CD4-positive, CD25-positive, alpha-beta regulatory T cell (primary cell): Measurements from ENCODE around the gene ACHE. TPM values are rescaled to one million over a fixed set of nuclear protein-coding genes. Genes with fewer than 3 reads are reported as not detected.
"Not testable (repeated sequence)": the region's sequence is repeated elsewhere in the genome, so short reads cannot be mapped to it uniquely, and the experiment has no call there.

Source experiments
- ATAC-seq, 2 donors: fragments of 150-1000 bp; cut with Tn5 transposase; one replicate each; pipeline ENCODE4 v1.10.0; 2021; ENCODE audit warnings: low read depth in 2 of 2, moderate number of reproducible peaks in 2 of 2, moderate library complexity in 1 of 2
- DNase-seq, 3 donors: peaks; one replicate each; pipeline versions ENCODE4 v3.0.0 to v3.0.0-alpha.2; 2012 to 2022; ENCODE audit warnings: mixed read lengths in 1 of 3
- H3K27ac ChIP-seq: one replicate; pipeline ENCODE4 v1.7.0; 2013; ENCODE audit warnings: mild to moderate bottlenecking, low read length; ENCODE audit not compliant: insufficient read depth, poor library complexity, severe bottlenecking
- H3K27me3 ChIP-seq: one replicate; pipeline ENCODE4 v1.7.0; 2013; ENCODE audit warnings: low read length; ENCODE audit not compliant: control insufficient read depth, insufficient read depth
- H3K36me3 ChIP-seq: one replicate; pipeline ENCODE4 v1.7.0; 2013; ENCODE audit warnings: mild to moderate bottlenecking, low read length, moderate library complexity; ENCODE audit not compliant: control insufficient read depth, insufficient read depth
- H3K4me1 ChIP-seq: 2 replicates; pipeline ENCODE4 v1.7.0; 2013; ENCODE audit warnings: mild to moderate bottlenecking, low read length; ENCODE audit not compliant: insufficient read depth, control insufficient read depth, poor library complexity, severe bottlenecking
- H3K4me3 ChIP-seq: one replicate; pipeline ENCODE4 v1.7.0; 2013; ENCODE audit warnings: low read depth, mild to moderate bottlenecking, low read length, moderate library complexity
- H3K9me3 ChIP-seq, 2 experiments: 1 replicate in 1 of 2; 2 replicates in 1 of 2; pipeline ENCODE4 v1.7.0; 2013; ENCODE audit warnings: low read length in 2 of 2, mild to moderate bottlenecking in 1 of 2, moderate library complexity in 1 of 2; ENCODE audit not compliant: control insufficient read depth in 2 of 2
- H3K27ac Mint-ChIP-seq, 3 donors: one replicate each; pipeline ENCODE4 v1.8.0; 2020 to 2022; ENCODE audit warnings: mild to moderate bottlenecking in 3 of 3, mixed read lengths in 3 of 3, moderate library complexity in 2 of 3
- H3K27me3 Mint-ChIP-seq: one replicate; pipeline ENCODE4 v1.8.0; 2022; ENCODE audit warnings: mild to moderate bottlenecking, mixed read lengths
- H3K36me3 Mint-ChIP-seq: one replicate; pipeline ENCODE4 v1.8.0; 2020; ENCODE audit warnings: mixed read lengths
- H3K4me1 Mint-ChIP-seq, 4 donors: one replicate each; pipeline ENCODE4 v1.8.0; 2020 to 2022; ENCODE audit warnings: mixed read lengths in 4 of 4, mild to moderate bottlenecking in 1 of 4
- H3K4me3 Mint-ChIP-seq, 4 donors: one replicate each; pipeline ENCODE4 v1.8.0; 2020 to 2022; ENCODE audit warnings: mild to moderate bottlenecking in 4 of 4, mixed read lengths in 4 of 4, moderate library complexity in 3 of 4
- H3K9me3 Mint-ChIP-seq, 7 donors: one replicate each; pipeline ENCODE4 v1.8.0; 2020 to 2022; ENCODE audit warnings: mixed read lengths in 7 of 7, mild to moderate bottlenecking in 3 of 7, moderate library complexity in 2 of 7
- polyA plus RNA-seq, 4 donors: library from polyadenylated mRNA; unstranded; fragments of 300-500 nt; fragmentation: Illumina TruSeq; gene quantifications; one replicate each; pipeline ENCODE4 v1.2.3, GENCODE V29; 2021
- total RNA-seq: library from RNA; stranded (reverse); gene quantifications from one replicate; pipeline ENCODE4 v1.2.3, GENCODE V29; 2022

The ACHE gene
- total and polyA plus RNA-seq, 5 donors from 2014 or later = 0.20 TPM; not detected in 4

DNA sequence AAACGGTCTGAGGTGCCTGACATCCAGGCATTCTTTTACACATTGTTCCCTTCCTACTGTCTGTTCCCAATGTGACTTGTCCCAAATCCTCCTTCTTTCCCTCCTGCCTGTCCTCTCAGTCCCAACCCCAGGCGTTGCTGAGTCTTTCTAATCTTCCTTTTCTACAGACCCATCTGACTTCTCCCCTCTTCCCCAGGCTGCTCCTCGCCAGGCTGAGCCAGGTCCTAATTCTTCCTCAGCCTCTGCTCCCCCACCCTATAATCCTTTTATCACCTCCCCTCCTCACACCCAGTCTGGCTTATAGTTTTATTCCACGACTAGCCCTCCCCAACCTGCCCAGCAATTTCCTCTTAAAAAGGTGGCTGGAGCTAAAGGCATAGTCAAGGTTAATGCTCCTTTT, 27.9 kb upstream of the ACHE start:
- not testable (repeated sequence) for H3K27ac ChIP-seq, H3K9me3 Mint-ChIP-seq, H3K4me3 Mint-ChIP-seq, DNase-seq, ATAC-seq, H3K27ac Mint-ChIP-seq, H3K4me3 ChIP-seq, H3K36me3 Mint-ChIP-seq, H3K4me1 ChIP-seq, H3K36me3 ChIP-seq, H3K9me3 ChIP-seq, H3K27me3 ChIP-seq, H3K4me1 Mint-ChIP-seq
- H3K27me3 Mint-ChIP-seq = peaks cover 11% of the 10 kb centered on the region

DNA sequence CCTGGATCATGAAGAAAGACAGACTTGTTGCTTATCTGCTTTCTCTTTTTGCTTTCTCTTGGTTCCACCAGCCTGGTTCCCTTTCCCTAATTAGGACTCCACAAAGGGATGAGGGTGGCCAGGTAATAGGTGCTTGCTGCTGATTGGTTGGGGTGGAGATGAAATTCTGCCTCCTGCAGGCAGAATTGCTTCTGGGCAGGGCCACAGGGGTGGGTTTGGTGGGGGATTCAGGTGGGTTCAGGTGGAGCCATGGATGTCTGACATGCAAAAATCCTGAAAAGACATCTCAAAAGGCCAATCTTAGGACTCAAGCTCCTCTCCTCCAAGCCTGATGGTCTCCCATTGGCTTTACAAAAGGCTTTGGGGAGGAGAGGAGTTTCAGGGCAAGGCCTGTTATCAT, 25.4 kb upstream of the ACHE start:
- Mint-ChIP-seq H3K9me3 (no peaks in the 10 kb centered on the region), H3K4me3 (no peak overlapping the region), H3K36me3 (no peaks in the 10 kb centered on the region), H3K4me1 (peaks cover 0 to 3% (median 0%) of the 10 kb centered on the region in 4 donors), H3K27ac (no peak overlapping the region), H3K27me3 (peaks cover 15% of the 10 kb centered on the region)
- ATAC-seq (no peak), DNase-seq (no peak)
- no peaks in the 10 kb centered on the region for H3K36me3 ChIP-seq
- no peaks in the 10 kb centered on the region for H3K4me1 ChIP-seq
- H3K27ac ChIP-seq = no peak overlapping the region
- no peaks in the 10 kb centered on the region for H3K27me3 ChIP-seq
- H3K4me3 ChIP-seq = no peak overlapping the region
- H3K9me3 ChIP-seq = no peaks in the 10 kb centered on the region

DNA sequence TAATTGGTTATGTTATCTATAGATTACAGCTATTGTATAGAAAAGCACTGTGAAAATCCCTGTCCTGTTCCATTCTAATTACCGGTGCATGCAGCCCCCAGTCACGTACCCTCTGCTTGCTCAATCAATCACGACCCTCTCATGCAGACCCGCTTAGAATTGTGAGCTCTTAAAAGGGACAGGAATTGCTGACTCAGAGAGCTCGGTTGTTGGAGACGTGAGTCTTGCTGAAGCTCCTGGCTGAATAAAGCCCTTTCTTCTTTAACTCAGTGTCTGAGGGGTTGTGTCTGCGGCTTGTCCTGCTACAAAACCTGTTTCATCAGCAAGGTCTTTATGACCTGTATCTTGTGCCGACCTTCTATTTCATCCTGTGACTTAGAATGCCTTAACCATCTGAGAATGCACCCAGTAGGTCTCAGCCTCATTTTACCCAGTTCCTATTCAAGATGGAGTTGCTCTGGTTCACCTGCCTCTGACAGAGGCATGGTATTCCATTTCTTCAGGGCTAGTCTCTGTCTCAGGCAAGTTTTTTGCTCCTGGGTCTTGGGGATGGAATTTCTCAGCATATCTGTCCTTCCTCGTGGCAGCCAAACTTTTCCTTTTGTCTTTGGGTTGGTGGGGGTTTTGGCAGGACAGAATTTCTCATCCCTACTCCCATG, 24.2 kb upstream of the ACHE start:
- not testable (repeated sequence) for H3K36me3 ChIP-seq, H3K9me3 Mint-ChIP-seq, H3K4me3 Mint-ChIP-seq

DNA sequence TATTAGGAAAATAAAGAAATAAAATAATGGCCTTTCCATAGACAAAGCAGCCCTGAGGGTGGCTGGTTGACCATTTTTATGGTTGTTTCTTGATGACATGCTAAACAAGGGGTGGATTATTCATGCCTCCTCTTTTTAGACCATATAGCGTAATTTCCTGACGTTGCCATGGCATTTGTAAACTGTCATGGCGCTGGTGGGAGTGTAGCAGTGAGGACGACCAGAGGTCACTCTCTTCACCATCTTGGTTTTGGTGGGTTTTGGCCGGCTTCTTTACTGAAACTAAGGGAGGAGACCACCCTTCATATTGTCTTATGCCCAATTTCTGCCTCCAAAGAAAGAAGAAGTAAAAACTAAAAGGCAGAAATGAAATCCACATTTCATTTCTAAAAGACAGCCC, 23.6 kb upstream of the ACHE start:
- not testable (repeated sequence) for H3K9me3 ChIP-seq, H3K4me3 Mint-ChIP-seq, H3K4me3 ChIP-seq, H3K36me3 ChIP-seq, ATAC-seq, DNase-seq, H3K4me1 ChIP-seq, H3K9me3 Mint-ChIP-seq, H3K27me3 ChIP-seq, H3K4me1 Mint-ChIP-seq, H3K36me3 Mint-ChIP-seq, H3K27ac ChIP-seq, H3K27ac Mint-ChIP-seq
- peaks cover 25% of the 10 kb centered on the region for H3K27me3 Mint-ChIP-seq

More for the DNA sequence above, 24.2 kb upstream of the ACHE start:
- not testable (repeated sequence) for ATAC-seq, H3K4me3 ChIP-seq, H3K4me1 Mint-ChIP-seq, H3K27ac Mint-ChIP-seq, H3K27ac ChIP-seq, DNase-seq, H3K4me1 ChIP-seq, H3K27me3 ChIP-seq, H3K9me3 ChIP-seq, H3K36me3 Mint-ChIP-seq
- H3K27me3 Mint-ChIP-seq = peaks cover 23% of the 10 kb centered on the region

DNA sequence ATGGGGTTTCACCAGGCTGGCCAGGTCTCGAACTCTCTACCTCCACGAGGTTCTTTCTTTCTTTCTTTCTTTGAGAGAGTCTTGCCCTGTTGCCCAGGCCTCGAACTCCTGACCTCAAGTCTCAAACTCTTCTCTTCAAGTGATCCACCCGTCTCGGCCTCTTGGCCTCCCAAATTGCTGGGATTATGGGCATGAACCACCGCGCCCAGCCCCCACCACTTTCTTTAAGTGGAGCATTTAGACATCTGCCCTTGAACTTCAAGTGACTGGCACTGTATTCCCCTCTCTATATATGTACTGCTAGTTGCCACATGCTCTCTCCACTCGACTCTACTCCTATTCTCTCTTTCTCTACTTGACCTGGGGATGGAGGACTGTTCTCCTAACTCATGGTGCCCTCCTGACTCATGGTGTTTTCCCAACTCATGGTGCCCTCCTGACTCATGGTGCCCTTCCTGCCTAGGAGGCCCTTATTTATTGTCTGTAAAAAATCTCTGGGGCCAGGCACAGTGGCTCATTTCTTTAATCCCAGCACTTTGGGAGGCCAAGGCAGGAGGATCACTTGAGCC, 19.3 kb upstream of the ACHE start:
- H3K4me3 Mint-ChIP-seq = no peak overlapping the region
- no peak overlapping the region for H3K27ac Mint-ChIP-seq
- H3K27me3 Mint-ChIP-seq = peaks cover 31% of the 10 kb centered on the region
- ATAC-seq (no peak), DNase-seq (no peak)
- no peak overlapping the region for H3K4me3 ChIP-seq
- peaks cover 0 to 5% (median 0%) of the 10 kb centered on the region in 4 donors for H3K4me1 Mint-ChIP-seq
- H3K36me3 ChIP-seq = no peaks in the 10 kb centered on the region
- no peak overlapping the region for H3K27ac ChIP-seq
- H3K9me3 ChIP-seq = no peaks in the 10 kb centered on the region
- no peaks in the 10 kb centered on the region for H3K27me3 ChIP-seq
- no peaks in the 10 kb centered on the region for H3K4me1 ChIP-seq
- H3K9me3 Mint-ChIP-seq = peaks cover 0 to 2% (median 0%) of the 10 kb centered on the region in 7 donors
- H3K36me3 Mint-ChIP-seq = no peaks in the 10 kb centered on the region

DNA sequence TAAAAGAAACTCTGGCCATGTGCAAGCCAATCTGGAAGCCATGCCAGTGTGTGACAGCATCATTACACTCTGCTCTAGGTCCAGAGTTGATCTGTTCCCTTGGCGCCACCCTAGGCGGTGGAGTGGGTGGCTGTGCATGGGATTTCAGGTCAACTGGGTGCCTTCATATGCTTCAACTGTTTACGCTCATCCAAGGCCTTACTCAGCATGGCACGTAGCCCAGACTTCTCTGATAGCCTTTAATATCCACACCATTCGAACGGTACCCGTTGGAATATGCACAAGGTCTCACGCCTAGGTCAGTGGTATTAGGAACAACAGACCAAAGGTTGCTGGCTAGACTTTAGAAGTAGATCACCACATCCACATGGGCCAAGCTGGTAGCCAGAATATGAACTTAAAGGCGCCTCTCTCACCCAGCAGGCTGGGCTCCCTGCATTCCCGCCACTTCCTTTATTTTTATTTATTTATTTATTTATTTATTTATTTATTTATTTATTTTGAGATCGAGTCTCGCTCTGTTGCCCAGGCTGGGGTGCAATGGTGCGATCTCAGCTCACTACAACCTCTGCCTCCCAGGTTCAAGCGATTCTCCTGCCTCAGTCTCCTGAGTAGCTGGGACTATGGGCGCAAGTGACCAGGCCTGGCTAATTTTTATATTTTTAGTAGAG, 18.7 kb upstream of the ACHE start:
- no peak for DNase-seq
- H3K9me3 Mint-ChIP-seq = peaks cover 0 to 2% (median 0%) of the 10 kb centered on the region in 7 donors
- H3K4me1 Mint-ChIP-seq = peaks cover 0 to 5% (median 0%) of the 10 kb centered on the region in 4 donors

DNA sequence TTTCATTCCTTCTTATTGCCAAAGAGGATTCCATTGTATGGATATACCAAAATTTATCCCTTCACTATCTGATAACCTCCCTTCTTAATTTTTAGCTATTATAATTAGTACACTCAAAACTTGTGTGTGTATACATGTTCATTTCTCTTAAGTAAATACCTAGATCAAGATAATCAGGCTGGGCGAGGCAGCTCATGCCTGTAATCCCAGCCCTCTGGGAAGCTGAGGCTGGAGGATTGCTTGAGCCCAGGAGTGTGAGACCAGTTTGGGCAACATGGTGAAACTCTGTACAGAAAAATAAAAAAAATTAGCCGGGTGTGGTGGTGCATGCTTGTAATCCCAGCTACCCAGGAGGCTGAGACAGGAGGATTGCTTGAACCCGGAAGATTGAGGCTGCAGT, 15.8 kb upstream of the ACHE start:
- Mint-ChIP-seq H3K27ac (no peak overlapping the region), H3K9me3 (peaks cover 0 to 2% (median 0%) of the 10 kb centered on the region in 7 donors)

More for the DNA sequence above, 18.7 kb upstream of the ACHE start:
- no peak overlapping the region for H3K4me3 Mint-ChIP-seq
- H3K36me3 Mint-ChIP-seq = no peaks in the 10 kb centered on the region
- ATAC-seq = no peak
- H3K27me3 ChIP-seq = no peaks in the 10 kb centered on the region
- H3K36me3 ChIP-seq = no peaks in the 10 kb centered on the region
- H3K27ac Mint-ChIP-seq = peak overlapping the region in 1 of 3 donors; percentile 74
- H3K4me1 ChIP-seq = no peaks in the 10 kb centered on the region
- H3K27ac ChIP-seq = no peak overlapping the region
- no peaks in the 10 kb centered on the region for H3K9me3 ChIP-seq
- peaks cover 28% of the 10 kb centered on the region for H3K27me3 Mint-ChIP-seq
- no peak overlapping the region for H3K4me3 ChIP-seq

More for the DNA sequence above, 15.8 kb upstream of the ACHE start:
- DNase-seq = no peak
- peaks cover 0 to 5% (median 0%) of the 10 kb centered on the region in 4 donors for H3K4me1 Mint-ChIP-seq
- H3K36me3 ChIP-seq = no peaks in the 10 kb centered on the region
- no peak overlapping the region for H3K4me3 ChIP-seq
- H3K27ac ChIP-seq = no peak overlapping the region
- H3K27me3 Mint-ChIP-seq = peaks cover 28% of the 10 kb centered on the region
- no peaks in the 10 kb centered on the region for H3K27me3 ChIP-seq
- H3K4me1 ChIP-seq = no peaks in the 10 kb centered on the region
- no peaks in the 10 kb centered on the region for H3K36me3 Mint-ChIP-seq
- H3K9me3 ChIP-seq = no peaks in the 10 kb centered on the region
- no peak for ATAC-seq
- no peak overlapping the region for H3K4me3 Mint-ChIP-seq
